Measurements from ENCODE around the gene NFAM1.
A peak's percentile ranks its signal among the peaks of the same experiment; 100 is the strongest.

NFAM1 gene

DNA sequence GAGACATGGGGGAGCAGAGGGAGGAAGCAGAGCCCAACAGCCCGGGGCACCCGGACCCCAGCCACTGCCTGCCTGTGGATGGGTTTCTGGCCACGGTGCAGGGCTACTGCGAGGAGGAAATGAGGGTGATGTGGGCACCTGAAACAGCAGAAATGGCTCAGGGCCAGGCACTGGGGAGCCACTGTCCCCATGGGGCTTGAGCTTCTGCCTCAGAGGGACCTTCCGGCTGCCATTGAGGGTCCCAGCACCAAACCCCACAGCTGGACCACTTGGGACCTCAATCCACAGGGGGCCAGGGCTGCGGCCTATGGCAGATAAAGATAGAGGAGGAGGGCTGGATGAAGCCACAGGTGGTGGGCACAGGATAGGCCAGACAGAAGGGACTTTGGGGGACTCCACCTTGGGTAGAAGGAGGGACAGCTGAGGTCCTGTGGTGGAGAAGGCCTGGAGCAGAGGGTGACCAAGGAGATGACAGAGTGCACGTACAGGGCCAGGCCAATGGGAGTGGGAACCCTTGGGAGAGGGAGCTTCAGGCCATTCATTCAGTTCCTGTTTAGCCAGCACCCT, 48.3 kb downstream of the NFAM1 start:
- DNase-seq (ENCODE audit: low spot score): no peak

DNA sequence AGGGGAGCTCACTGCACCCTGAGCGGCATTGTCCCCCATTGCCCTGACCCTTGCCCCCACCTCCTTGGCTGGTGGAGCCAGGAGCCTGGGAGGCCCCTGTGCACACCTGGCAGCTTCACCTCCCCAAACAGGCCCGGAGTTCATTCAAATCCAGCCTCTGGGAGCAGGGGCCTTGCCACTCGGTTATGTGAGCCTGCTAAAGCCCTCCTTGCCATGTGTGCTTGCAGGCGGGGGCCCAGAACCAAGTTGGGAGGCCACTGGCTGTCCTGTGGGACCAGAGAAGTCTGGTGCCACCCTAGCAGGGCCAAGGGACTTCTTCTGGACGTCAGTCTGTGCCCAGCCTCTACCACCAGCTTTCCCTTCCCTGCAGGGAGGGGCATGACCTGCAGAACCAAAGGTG, 48.9 kb downstream of the NFAM1 start:
- DNase-seq (ENCODE audit: low spot score): no peak

DNA sequence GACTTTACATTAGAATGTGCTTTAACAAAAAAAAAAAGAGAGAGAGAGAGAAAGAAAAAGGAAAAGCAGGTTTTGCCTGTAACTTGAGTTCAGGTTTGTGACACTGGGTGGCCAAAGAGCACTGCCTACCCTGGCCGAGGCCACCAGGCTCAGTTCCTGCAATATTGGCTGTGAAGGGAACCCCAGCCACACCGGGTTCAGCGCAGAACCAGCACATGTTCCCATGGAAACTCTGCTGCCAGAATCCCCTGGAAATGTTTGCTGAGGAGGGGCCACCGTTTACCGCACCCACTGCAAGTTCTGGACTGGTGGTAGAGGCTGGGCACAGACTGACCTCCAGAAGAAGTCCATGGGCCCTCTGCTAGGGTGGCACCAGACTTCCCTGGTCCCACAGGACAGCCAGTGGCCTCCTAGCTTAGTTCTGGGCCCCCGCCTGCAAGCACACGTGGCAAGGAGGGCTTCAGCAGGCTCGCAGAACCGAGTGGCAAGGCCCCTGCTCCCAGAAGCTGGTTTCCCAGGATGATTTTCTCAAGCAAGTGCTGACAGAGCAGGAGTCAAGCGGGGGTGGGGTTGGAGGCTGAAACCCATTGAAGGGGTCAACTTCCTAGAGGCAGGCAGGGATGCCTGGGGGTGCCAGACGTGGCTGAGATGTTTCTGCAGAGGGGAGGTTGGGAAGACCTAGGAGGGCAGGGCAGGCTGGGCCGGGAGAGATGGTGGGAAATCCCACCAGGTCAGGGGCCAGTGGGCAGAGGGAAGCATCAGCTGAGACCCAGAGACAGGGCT, 51.2 kb downstream of the NFAM1 start:
- DNase-seq (ENCODE audit: low spot score): no peak

DNA sequence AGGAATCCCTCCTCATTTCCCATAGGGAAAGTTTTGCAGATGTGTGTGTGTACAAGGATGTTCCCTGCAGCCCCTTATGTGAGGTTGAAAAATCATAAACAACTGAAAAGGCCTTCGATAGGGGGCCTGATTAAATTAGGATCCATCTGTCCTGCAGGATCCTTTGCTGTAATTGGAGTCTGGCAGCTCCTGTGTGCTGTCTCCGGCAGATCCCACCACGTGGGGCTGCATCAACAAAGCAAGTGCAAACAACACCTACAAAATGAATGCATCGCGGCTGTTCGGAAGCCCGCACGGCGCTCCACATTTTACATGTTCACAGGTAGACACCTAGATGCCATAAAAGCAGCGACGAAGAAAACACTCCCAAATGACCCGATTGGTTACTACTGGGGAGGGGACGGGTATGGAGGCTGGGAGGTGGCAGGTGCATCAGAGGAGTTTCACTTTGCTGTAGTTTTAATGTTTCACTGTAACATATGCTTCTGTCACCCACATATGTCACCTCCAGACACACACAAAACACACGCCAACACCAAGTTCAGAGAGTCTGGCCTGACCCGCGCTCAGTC, 52.2 kb downstream of the NFAM1 start:
- no peak for DNase-seq (ENCODE audit: low spot score)

DNA sequence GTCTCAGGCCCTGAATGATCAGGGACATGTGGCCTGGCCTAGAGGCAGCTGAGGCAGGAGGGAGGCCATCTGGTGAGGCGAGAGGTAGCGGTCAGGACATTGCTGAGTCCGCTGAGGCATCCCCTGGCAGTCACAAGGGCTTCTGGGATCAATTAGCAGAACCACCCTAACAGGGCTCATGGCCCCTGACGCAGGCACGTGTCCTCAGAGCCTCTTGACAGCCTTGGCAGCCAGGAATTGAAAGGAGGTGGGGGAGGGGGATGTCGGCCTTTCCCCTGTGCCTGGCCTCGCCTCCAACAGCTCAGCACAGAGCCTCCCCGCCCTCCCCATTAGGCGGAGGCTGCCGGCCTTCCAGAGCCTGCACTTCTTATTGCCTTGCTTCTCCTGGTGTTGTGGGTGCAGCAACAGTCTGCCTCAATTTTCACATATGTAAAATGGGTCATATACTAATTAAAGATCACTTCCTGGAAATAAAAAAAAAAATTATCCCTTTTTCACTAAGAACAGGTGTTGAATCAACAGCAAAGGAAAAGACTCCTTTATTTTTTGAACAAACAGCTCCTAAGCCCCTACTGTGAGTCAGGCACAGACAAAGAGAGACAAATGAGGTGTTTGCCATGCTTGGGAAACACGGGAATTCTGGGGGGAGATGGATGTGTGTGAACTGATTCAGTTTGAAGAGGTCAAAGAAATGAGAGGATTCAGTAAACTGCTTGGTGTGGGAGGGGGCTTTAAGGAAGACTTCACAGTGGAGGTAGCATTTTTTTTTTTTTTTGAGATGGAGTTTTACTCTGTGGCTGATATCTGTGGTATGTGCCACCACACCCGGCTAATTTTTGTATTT, 55.3 kb downstream of the NFAM1 start:
- no peak for DNase-seq (ENCODE audit: low spot score)

DNA sequence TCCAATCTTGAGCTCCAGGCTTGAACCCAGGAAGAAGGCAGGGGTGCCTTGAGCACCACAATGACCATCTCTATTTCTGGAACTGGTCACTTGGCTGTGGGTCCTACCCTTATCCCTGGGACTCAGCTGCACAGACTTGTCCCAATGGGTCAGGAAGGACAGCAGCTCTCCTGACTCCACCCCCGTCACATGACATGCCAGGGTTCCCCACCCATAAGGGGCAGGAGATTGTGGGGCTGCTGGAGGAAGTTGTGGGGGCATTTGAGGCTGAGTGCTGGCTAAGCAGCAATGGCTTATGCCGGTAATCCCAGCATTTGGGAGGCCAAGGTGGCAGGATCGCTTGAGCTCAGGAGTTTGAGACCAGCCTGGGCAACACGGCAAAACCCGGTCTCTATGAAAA, 56.2 kb downstream of the NFAM1 start:
- DNase-seq (ENCODE audit: low spot score): no peak

DNA sequence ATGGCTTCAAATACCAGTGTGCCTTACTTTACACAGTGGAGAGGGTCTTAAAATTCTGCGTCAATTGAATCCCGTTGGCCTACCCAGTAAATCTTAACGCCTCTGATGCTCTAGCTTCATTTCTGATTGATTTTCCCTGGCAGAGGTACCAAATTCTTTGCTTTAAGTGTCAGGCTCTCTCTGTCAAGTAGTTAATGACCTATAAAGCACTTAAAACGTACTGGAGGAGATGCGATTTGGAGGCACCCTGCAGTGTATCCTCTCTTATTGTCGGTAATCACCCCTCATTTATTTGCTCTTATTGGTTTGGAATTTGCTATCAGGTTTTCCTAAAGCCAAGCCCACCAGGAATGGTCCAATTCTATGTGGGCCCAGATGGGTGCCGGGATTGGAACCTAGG, 59.2 kb downstream of the NFAM1 start:
- DNase-seq (ENCODE audit: low spot score): no peak

DNA sequence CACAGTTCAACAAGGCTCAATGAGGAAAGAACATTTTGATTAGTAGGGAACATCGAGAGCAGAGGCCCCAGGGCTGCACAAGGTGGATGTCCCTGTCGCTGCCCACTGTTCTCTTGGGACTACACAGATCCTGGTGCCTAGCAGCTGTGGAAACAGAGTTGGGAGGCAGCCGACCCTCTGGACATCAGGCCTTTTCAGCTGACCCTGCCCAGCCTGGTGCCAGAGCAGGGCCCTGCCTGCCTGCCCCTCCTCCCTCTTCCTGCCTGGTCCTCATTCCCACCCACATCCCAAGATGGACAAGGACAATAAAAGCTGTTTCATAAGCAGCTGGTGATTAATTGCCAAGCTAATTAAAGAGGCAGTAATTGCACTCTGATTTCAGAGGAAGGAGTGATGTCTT, 60.7 kb downstream of the NFAM1 start:
- no peak for DNase-seq (ENCODE audit: low spot score)

DNA sequence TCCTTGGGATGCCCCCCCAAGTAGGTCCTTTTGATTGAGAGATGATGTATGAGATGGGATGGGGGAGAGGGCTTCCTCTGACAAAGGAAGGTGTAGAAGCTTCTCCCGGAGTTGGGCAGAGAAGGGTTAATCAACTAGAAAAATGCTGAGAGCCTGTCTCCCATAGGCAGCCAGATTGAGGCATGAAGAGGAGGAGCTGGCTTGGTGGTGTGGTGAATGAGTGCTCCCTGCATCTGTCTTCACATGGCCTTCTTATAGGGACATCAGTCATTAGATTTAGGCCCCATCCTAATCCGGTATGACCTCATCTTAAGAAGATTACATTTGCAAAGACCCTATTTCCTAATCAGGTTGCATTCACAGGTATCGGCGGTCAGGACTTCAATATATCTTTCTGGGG, 61.1 kb downstream of the NFAM1 start:
- no peak for DNase-seq (ENCODE audit: low spot score)

DNA sequence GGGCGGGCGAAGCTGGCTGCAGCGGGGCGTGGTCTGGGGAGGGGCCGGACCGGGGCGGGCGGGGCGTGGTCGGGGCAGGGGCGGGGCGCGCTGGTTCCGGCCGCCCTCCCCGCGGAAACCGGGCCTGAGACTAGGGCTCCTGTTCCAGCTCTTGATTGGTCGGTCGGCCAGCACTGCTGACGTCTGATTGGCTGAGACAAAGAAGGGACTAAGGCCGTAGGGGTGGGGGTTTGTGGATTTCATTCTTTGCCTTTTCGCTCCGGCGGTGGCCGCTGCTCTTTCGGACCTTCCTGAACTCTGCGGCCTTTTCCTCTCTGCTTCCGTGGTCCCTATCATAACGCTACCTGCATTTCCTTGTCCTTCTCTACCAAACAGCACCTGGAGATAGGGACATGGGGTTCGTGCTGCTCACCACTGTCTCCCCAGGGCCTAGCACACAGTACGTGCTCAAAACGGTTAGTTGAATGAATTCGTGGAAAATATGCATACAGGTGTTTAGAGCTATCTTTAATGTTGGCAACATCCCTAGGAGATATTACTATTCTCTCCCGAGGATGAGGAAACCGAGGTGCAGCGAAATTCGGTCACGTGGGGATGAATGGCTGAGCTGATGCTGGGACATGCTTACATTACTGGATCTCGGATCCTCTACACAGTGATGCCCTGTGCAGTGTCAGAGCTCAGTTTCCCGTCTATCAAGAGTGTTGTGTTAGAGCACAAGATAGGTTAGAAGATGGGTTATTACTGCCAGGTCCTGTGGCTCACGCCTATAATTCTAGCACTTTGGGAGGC, 62.8 kb downstream of the NFAM1 start:
- peak; percentile 97 for DNase-seq (ENCODE audit: low spot score)

DNA sequence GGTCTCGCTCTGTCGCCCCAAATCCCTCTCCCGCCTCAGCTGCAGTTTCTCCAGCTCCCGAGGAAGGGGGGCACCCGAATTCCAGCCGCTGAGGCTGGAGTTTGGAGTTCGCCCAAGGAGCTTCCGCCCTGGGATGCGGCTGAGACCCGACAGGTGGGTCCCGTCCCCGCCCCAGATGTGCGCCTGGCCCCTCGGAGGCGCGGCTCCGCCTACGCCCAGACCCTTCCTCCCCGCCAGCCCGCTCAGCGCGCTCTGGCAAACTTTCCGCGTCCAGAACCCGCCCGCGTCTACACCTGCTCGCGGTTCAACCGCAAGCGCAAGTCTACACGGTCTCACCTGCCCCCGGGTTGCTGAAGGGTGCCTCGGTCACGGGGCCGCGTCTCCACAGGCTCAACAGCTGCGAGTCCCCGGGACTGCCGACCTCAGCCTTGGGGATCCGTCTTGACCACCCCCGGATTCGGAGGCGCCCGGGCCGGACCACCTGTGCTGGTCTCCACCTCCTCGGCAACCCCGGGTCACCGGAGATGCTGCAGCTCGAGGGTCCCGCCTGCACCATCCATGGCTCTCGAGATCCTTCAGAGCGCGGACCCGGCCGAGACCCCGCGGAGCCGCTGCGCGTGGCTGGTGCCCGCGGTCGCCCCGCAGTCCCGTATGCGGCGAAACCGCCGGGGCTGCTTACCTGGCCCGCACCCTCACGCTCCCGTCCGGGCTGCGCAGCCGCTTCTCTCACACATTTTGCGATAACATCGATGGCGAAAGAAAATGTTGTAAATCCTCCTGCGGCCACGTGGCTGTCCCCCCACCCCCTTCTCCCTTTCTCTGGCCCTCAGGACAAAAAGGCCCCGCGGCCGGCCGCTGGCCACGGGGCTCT, 63.6 kb downstream of the NFAM1 start:
- DNase-seq (ENCODE audit: low spot score): no peak

DNA sequence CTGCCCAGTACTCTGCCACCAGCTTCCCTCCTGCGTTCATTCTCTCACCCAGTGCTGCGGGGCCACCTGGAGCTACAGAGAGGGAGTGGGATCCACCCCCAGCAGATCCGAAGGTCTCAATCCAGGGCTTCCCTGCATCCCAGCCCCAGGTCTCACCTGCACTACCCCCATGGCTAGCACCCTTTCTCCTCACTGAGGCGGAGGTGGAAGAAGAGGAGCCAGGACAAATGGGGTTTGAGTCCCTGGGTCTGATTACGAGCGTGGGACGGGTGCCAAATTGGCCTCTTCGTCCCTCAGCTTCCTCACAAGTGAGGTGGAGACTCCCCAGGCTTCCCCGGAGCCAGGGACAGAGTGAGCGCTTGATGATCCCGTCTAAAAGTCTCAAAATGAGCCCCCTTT, 64.2 kb downstream of the NFAM1 start:
- peak; percentile 25 for DNase-seq (ENCODE audit: low spot score)

DNA sequence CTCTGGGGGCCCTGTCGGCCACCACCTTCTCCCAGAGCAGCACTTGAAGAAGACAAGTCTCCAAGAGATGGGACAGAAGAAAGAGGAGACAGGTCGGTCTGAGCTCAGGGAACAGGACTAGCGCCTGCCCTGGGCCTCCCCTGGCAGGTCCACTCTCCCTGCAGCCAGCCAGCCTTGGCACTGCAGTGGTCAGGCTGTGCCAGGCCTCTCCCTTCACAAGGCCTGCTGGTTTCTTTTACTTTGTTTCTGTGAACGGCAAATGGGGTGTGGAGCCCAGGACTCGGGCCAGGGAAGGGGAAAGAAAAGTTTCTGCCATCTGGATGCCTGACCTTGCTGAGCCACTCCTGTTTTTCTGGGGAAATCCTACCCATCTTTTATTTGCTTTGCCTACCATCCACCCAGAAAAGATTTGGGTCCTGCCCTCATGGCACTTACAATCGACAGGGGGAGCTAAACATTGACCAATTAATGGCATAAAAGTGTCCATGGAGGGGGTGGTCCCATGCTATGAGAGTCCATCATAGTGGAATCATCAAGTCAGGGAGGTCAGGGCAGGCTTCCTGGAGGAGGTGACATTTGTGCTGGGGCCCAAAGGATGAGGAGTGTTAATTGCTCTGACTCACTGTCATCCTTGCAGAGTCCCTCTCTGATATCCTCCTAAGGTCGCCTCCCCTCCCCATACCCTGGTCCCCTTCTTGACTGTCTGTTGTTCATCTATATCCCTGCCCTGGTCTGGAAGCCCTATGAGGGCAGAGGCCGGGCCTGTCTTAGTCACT, 65.2 kb downstream of the NFAM1 start:
- DNase-seq (ENCODE audit: low spot score): peak; percentile 73

DNA sequence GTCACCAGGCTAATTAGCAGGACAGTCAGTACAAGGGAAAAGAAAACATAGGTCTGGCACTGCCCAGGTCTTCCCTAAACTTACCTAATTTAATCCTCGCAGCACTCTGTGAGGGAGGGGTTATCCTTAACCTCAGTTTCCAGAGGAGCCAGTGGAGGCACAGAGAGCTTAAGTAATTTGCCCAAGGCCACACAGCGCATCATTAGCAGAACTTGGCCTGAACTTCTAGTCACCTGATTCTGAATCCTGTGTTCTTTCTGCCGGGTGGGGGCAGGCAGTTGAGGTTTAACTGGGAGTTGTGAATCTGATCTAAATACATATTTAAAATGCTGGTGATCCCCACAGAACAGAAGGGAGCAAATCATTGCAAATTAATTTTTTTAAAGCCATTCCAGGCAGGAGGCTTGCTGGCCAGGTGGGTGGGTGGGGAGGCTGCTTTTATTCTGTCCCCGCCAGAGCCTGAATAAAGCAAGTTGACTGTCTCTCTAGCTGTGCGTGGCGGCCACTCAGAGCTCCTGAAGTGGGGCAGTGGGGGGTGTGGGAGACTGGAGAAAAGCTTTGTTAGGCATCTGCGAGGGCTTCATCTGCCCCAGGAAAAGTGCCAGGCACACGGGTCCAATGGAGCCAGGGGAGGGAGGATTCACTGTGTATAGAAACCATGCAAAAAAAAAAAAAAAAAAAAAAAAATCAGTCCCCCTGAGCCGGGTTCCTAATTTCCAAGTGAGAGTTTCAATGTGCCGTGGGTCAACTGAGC, 66.1 kb downstream of the NFAM1 start:
- DNase-seq (ENCODE audit: low spot score): peak; percentile 45

DNA sequence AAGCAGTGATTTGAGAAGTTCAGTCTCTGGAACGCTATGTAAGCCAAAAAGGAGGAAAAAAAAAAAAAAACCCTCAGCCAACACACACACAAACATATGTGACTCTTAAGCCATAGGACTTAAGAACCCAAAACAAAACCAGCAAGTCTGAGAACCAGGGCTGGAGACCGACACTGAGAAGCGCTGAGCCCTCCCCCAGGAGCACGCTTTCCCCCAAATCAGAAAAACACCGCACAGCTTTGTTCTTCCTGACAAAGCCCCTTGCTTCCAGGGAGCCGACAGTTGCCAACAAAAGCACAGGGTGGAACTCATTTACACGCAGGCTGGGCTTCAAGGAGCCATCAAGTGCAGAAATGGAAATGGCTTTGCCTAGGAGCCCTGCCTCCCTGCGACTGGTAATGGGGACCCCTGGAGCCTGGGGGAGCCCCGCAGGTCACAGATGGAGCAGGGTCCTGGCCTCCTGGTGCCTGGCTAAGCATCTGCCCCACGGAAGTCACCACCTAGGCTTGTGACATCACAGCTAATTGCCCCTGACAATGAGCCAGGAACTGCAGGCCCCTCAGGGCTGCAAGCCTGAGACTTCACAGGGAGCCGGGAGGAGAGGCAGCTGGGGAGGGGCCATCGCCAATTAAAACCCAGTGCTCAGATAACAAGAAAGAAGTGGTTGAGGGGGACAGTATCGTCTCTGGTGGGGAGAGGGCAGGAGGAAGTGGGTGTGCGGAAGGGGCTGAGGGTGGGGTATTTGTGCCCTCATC, 66.9 kb downstream of the NFAM1 start:
- DNase-seq (ENCODE audit: low spot score): peak; percentile 70

DNA sequence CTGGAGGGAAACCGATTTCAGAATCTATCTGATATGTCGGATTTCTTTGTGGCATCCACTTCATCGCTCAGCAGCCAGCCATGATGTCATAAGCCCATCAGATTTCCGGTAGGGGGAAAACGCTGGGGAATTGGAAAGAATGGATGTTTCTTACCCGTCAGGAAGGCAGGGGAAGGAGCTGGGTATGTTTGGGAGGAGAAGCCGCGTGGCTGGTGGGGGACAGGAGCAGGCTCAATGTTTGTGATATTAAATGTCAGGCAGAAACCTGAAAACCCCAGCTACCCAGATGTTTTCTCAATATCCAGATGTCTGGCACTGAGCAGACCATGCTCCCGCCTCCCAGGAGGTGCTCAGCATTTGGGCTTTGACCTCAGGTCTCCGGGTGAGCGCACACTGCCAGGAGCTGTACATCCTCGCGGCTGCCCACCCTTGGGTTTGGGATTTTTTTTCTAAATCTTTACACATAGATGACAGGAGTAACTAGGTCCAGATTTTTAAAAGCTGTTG, 67.5 kb downstream of the NFAM1 start:
- DNase-seq (ENCODE audit: low spot score): peak; percentile 42

DNA sequence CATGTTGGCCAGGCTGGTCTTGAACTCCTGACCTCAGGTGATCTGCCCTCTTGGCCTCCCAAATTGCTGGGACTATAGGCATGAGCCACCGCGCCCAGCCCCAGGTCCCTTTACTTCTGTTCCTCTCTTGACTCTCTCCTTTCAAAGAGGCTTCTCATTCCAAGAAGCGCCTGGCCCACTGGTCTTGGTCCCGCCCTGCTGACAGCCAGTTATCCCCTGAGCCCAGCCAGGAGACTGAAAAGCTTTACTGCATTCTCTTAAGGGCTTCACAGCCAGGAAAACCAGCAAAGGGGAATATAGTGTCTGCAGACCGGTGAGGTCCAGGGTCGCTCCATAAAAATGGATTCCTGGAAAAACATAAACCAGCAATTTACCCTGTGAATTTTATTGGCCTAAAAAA, 68.3 kb downstream of the NFAM1 start:
- no peak for DNase-seq (ENCODE audit: low spot score)

DNA sequence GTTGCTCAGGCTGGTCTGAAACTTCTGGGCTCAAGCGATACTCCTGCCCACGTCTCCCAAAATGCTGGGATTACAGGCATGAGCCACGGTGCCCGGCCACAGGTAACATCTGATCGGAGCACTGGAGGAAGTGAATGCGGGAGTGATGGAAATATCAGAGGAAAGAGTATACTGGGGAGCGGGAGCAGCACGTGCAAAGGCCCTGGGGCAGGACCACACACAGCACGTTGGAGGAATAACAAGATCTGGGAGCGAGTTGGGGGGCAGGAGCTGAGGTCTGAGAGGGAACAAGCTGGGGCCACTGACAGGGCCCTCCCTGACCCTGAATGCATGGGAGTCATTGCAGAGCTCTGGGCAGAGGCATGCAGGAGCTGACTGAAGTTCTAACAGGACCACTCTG, 70.7 kb downstream of the NFAM1 start:
- no peak for DNase-seq (ENCODE audit: low spot score)
